Fibroblast of skin of right quadriceps (primary cell): ENCODE results near the gene CCDC88C.
A peak's percentile ranks its signal among the peaks of the same experiment; 100 is the strongest.

ENCODE experiments used
- DNase-seq: peaks from one replicate; pipeline ENCODE4 v3.0.0-alpha.2; 2013

The CCDC88C gene

DNA sequence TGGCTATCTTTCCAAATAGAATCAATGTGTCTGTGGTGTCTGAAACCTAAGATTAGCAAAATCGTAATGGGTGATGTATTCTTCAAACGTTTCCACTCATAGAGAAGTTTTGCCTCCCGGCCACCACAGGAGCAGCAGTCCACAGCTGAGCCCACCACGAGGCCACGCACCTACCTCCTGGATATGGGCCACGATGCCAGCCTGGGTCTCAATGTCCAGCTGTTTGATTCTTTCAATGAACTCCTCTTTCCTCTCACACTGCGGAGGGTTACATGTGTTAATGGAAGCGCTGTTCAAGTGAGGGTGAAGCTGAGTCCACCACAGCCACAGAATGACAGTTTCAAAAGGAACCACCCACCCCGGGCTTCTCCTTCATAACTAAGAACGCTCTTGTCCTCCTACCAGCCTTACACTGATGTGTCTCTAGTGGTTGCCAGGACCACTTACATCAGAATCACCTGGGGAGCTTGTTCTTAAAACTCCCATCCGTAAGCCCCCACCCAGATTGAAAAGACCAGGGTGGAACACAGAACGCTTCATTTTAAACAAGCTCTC lies 75.3 kb downstream of the CCDC88C start:
- no peak for DNase-seq

DNA sequence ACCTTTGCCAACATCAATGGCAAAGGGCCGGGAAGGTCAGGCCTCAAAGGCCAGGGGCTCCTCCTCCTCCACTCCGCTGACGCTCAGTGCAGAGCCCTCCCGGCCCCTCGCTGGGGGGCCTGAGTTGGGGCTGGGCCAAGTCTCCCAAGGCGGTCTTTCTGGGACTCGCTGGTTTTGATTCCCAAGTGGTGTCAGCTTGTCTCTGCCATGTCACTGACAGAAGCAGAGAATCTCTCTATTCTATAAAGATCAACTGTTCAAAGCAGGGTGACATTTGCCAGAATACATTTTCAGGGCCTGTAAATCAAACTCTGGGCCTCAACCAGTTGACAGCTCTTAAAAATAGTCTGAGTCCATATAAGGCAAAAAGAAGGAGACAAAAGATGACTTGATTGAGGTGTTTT lies 75.9 kb downstream of the CCDC88C start:
- no peak for DNase-seq

DNA sequence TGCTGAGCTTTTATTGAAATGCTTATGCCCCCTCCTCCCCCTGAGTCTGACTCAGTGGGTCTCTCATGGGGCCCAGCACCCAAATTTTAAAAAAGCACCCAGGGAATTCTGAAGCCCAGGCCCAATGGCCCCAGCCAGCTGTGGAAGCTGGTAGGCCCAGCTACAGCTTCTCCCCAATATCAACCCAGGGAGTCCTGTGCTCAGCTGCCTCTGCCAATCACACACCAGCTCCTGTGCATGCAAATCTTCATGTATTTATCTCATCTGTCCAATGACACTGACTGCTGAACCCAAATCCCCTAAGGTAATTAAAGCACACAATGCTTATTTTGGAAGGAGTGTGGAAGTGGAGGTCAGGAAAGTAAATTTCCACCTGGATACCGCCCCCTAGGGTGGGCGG lies 76.3 kb downstream of the CCDC88C start:
- DNase-seq: no peak

DNA sequence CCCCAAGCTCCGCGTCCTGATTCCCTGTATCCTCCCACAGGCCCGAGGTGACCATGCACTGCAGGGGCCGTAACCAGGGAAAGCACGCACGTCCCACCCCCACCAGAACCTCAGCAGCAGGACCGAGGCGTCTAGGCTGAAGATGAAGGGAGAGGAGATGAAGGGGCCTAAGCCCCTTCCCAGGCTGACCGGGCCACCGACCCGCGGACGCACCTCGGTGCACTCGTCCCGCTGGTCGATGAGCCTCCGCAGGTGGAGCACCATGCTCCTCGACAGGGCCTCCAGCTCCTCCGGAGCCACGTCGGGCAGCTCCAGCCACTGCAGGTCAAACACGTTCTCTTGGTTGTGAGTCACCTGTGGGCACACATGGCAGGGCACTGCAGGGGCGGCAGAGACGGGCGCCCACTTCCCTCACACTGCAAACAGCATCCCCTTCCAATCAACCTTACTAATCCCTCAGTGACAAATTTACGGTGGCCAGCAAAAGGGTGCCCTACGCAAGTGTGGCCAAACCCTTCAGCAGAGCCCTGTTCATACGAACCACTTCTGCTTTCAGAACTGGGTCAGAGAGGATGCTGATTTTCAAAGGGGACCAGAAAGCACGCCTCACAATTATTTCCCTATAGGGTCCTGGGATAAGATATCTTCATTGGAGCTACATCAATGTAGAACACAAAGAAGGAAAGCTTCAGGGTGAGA lies 77.8 kb downstream of the CCDC88C start:
- DNase-seq: no peak

DNA sequence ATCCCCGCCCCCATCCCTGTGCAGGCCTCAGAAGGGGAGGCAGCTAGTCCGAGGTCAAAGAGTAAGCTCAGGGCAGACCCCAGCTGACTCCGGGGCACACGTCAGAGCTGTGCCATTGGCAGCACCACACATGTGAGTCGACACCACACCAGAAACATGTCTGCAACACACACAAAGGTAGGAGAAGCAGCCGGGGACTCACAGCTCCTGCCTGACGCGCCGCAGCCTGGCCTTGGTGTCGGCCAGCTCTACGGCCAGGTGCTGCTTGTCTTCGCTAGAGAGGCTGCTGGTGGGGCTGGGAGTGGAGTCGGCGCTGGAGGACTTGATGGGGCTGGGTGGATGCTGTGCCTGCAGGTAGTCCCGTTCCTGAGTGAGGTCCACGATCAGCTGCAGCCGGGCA lies 78.5 kb downstream of the CCDC88C start:
- DNase-seq: no peak

DNA sequence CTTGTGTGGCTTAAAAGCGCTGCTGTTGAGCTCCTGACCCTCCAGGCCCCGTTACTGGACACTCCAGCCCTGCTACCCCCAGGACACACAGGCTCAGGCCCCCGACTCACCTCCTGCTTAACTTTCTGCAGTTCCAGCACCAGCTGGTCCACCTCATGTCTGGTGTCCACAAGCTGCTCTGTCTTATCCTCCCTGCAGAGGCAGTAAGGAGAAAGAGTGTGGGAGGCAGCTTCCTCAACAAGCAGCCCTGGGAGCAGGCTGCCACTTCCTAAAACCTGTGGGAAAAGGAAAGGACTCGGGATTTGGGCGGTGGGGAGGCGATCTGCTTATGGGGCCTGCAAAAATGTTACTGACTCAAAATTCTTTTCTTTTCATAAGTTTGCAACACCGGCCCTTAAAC lies 79.2 kb downstream of the CCDC88C start:
- no peak for DNase-seq

DNA sequence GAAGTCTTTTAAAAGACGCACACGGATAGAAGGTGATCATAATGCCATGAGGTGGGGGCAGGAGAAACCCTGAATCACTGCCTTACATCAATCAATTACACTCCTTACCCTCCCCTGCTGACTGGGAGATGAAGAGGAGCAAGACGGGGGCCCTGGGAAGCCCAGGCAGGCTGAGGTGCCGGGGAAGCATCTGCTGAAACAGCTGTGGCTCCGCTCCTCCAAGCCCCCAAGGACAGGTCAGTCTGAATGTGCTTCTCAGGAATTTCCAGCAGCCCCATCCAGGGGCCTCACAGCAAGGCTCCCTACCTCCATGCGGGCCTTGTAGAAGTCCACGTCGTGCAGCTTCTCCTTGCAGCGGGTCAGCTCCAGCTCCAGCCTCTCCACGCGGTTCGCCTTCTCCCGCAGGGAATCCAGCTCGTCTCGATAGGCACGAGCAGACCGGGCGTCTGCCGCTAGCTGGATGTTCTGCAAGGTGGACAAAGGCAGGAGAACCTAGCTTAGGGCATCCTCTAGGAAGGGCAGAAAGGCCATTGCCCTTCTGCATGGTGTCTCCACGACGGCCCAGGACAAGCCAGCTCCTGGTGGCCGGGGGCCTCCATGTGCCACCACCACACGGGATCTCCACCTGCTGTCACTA lies 79.8 kb downstream of the CCDC88C start:
- no peak for DNase-seq

DNA sequence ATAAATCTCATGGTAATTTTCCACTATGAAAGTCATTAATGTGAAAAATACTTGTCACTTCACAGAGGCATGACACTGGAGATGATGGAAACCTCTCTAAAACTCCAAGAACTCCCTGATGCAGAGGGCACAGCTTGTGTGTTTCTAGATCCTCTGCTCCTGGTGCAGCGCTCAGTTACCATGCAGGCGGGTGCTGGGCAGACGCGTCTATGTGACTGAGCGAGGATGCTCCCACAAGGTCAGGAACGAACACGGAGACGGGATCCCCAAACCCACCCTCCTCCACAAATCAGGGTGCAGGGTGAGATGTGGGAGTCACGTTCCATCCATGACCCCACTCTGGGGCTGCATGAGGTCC lies 81.5 kb downstream of the CCDC88C start:
- DNase-seq: no peak

DNA sequence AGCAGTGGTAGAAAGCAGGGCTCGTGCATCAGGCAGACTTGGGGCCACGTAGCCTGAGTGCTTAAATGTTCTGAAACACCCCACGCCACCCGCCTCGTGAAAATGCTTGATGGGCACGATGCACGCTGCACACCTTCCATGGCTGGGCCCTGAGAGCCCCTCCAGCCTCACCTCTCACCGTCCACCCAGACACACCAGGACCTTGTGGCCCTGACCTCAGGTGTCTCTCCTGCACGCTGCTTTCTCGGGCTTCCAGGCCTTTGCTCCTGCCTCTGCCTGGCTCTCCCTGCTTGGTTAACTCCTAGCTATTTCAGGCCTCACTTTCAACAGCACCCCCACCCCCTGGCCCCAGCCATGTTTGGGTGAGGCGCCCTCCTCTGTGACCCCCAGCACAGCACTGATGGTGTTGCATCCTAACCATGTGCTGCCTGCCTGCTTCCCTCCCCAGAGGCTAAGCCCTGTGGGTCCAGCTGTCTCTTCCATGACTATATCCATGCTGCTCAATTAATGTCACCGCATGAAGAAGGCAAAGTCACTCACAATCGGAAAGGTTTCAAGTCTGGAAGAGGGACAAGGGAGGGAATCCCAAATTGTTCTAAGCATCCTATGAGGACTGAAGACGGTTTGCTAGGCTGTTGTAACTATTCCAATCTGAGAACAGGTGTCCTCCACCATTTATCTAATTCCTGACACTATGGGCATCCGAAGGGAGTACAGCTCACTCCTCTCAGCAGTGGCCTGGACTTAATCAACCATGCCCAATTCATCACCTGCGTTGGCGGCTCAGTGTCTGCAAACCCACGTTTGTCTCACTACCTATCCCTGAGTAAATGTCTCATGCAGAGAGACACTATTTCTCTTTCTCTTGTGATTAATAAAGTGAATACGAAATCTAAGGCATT lies 82.2 kb downstream of the CCDC88C start:
- no peak for DNase-seq

DNA sequence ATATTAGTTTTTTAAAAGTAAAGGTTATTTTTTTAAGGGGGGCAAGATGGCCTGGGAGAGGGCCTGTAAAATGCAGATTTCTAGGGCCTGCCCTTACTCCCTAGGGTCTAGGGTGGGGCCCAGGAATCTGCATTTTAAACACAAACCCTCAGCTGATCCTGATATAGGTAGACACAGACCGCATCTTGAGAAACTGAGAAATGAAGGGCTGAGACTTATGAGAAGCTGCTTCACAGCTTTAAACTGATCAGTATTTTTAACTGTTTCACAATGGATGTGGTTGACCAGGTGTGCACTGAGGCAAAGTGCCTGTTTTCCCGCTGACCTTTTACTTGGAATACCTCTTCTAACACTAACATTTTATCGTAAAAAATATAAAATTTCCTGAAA lies 84.0 kb downstream of the CCDC88C start:
- DNase-seq: no peak

DNA sequence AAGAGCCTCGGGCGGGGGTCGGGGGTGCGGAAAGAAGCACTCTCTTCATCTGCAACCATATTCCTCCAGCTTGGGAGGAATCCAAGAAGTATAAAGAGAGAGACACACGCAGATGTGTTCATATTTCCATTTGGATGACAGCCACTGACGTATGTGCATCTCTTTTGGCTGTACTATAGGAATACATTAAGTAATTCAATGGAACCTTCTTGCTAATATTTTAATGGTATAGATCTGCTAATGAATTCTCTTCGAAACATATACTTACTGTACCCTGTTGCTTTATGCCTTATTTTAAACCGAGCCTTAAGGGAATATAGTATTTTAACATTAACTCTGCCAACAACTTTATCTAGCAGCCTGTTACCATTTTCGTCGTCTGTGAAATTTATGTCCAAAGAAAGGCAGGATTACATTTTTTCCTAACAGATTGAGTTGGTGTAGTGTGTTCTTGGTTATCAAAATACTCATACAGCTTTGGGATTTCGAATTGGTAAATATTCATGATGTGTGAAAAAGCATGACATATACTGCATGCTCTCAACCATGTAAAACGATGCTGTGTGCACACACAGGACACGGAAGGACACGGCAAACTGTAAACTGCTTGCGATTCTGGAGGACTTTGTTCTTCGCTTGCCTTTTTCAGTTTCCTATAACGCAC lies 84.5 kb downstream of the CCDC88C start:
- peak; percentile 7 for DNase-seq

DNA sequence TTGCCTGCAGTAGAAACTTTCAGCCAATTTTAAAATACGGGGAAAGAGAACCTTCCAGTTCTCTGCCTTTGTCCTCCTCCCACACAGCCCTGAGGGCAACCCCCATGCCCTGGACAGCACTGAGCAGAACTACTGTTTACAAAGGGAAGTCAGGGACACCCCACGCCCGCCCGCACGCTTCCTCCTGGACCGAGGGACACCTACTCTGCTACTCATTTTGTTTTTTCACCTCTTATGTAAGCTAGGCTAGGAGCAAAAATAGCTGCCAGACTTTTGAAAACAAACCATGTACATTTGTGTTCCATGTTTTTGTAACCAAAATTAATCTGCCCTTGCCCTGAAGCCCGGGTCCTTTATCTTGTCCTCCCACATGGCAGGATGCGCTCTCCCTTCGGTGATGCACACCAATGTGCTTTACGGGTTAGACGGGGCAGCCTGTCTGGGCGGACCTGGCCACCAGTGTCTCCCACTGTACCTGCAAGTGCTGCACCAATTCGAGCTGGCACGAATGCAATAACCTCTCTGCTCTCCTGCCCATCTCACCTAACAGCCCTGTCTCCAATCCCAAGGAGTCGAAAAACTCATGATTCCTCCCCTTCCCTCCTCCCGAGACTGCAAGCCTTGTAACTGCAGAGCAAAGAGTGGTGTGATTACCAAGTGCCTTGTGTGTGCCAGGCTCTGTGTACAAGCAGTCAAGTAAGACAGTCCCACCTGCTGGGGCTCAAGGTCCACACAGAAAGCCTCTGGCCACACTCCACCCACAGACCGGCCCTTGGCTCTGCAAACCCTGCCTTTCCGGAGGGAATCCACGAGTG lies 85.2 kb downstream of the CCDC88C start:
- DNase-seq: no peak

DNA sequence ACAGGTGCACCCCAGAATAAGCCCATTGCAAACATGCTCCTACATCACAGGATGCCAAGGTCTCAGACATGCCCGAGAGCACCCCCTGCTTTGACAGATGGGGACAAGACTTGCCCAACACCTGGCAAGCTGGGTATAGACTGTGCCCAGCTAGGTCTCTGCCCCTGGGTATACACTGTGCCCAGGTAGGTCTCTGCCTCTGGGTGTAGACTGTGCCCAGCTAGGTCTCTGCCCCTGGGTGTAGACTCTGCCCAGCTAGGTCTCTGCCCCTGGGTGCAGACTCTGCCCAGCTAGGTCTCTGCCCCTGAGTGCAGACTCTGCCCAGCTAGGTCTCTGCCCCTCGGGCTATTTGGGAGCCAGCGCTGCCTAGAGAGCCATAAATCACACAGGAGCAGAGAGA lies 85.9 kb downstream of the CCDC88C start:
- DNase-seq: no peak

DNA sequence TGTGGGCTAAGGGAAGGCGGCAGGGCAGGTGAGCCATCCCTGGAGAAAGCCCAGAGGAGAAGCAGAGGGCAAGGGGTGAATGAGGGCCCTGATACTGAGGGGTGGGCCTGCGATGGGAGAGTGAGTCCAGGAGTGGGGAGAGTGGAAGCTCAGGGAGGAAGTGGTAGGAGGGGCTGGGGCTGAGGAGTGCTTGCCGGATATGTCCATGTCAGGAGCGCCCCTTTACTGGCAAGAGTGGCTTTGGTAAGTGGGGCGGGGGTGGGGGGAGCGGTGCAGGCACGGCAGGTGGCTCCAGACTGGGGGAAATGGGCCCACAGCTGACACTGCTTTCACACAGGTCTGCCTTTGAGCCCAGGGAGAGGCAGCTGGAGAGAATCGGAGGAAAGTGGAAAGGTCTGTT lies 86.8 kb downstream of the CCDC88C start:
- no peak for DNase-seq

DNA sequence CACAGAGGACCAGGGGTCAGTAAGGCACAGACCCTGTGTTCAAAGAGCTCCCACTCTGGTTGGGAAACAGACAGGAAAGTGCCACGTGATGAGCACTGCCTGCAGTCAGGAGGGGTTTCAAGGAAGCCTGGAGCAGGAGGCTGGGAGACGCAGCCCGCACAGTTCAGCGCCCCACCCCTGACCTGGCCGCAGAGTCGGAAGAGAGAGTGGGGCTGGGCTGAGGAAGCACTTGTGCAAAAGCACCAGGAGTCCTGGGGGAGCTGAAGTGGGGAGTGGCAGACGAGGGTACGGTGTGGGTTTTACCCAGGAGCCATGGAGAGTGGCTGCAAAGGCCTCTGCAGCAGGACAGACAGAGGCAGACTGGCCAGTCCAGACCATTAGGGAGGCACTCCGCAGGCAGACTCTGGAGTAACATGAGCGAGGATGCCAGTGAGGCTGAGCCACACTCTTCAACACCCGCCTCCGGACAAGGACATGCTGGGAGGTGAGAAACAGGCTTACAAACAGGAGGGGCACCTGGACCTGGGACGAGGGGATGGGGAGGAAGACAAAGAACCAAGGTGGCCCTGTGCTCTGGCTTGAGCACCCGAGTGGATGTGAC lies 87.4 kb downstream of the CCDC88C start:
- no peak for DNase-seq

DNA sequence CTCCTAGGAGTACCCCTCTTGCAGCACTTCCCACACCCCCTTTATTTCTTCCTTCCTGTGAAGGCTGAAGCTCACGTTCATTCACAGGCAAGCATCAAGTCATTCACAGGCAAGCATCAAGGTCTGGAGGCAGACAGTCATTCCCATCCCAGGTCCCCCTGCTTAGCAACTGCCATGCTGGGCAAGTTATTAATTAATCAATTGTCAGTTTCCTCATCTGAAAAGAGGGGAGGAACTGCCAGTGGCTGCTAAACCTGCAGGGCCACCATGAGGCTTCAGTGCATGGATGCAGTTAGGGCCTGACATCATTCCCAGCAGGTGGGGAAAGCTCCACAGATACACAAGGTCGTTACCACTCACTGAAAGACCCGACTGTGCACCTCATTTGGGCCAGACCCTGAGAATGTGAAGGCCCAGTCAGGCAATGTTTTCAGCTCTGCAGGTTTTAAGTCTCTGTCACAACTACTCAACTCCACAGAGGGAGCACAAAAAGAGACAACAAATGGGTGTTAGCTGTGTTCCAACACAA lies 88.1 kb downstream of the CCDC88C start:
- DNase-seq: no peak

DNA sequence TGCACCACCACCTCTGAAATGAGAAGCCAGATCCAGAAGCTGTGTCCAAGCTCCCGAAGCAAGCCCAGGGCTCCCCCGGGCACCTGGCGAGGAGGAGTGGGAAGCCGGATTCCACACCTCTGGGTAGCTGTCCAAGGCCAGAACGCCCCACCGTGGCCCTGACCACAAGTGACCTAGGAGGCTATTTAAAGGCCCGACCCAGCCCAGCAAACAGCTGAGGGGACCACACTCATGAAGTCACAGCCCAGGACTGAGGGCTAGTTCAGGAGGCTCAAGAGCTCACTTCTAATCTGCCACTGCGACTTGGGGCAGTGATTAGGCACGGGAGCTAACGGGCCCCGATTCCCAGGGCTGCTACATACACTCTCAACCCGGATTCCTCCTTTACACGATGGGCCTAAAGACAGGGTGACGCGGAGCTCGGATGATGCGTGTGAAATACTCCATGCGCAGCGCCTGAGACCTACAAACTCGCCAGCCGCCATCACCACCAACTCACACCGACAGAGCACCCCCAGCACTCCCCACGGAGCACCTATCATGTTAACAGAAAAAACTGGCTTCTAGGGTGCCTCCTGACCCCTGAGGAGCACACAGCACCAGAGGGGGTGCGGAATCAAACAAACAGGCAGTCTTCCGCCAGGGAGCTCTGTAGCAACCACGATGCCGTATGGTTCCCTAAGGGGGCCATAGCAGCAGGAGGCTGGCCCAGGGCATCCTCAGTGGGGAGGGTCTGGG lies 89.1 kb downstream of the CCDC88C start:
- DNase-seq: no peak

DNA sequence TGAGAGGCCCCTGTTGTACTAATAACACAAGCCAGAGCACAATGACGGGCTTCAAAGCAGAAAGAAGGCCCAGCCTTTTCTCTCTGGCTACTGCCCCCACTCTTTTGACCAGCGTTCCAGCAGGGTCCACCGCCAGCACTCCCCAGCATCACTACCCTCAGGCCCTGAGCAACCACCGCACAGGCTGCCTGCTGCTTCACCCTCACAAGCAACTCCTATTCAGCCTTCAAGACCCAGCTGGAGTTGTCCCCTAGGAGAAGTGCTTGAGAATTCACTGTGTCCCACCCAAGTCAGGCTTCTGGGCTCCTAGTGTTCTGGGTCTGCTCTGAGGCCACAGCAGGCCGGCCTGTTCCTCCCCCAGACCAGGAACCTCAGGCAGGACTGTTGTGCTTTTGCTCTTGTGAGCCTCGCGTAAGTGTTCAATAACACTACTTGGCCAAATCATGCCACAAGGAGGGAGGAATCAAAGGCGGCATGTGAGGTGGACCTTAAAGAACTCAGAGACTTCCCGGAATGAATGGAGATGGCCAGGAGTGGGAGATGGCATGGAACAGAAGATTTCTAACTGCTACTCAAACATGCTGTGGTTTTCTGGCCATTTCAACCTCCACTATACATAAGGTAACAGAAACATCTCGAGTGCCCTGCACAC lies 89.8 kb downstream of the CCDC88C start:
- DNase-seq: no peak

DNA sequence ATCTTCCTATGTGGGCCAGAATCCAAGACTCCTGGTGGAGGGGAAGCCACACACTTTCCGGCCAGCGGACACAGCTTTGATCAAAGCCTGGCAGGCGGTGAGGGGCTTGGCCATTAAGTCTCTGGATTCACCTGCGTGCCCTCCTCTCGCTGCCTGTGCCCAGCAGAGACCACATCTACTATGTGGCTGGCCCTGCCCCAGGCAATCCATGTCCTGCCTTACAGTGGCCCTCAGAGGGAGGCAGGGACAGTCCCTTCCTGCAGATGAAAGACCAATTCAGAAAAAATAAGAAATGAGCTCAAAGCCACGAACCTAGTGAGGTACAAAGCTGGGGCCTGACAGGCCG lies 90.4 kb downstream of the CCDC88C start:
- no peak for DNase-seq

DNA sequence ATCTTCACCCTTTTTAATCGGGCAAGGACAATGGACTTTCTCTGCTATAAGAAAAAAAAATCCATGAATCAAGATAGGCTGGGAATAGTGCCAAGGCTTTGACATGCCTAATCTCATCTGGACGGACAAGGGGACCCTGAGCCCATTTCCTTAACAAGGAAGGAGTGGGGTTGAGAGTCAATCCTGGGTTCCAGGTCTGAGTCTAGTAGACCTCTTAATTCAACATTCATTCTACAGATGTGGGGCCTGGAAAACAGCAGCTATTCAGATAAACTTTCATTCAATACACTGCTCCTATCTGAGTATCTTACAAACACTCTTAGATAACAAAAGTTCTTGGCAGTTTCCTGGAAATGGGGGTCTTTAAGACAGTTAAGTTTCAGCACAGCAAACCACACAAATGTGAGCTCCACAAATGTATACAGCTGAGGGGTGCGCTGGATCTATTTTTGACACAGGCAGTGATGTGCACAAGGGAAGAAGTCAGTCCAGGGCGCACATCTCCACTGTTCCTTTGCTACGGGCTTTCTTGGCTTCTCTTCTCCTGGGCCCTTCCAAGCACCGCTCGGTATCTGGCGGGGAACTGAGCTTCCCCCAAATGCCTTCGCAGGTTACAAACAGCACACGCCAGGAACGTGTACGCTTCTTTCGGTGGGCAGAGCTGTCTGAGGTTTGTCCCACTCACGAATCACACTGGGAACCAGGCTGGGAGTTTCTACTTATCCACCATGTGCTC lies 90.9 kb downstream of the CCDC88C start:
- no peak for DNase-seq
